HepG2 (cell line): ENCODE results near the gene GTPBP6. TPM values are rescaled to one million over a fixed set of nuclear protein-coding genes. Genes with fewer than 3 reads are reported as not detected.
A peak's percentile ranks its signal among the peaks of the same experiment; 100 is the strongest.

Experiments
- AGO1 ChIP-seq: fragments of 200-400 bp; formaldehyde crosslinking; IDR thresholded peaks from 2 replicates; pipeline ENCODE4 v1.6.1; 2017; ENCODE audit warnings: mild to moderate bottlenecking, low read depth, low read length, moderate library complexity; ENCODE audit not compliant: poor library complexity, severe bottlenecking
- BRD4 ChIP-seq: sonication (generic); formaldehyde crosslinking; IDR thresholded peaks from 2 replicates; pipeline ENCODE4 v1.4.0; 2020; ENCODE audit warnings: missing genetic modification reagents
- FOXP4 ChIP-seq: sonication (generic); formaldehyde crosslinking; IDR thresholded peaks from 2 replicates; pipeline ENCODE4 v1.4.0; 2020; ENCODE audit warnings: missing genetic modification reagents
- KLF15 ChIP-seq: sonication (generic); formaldehyde crosslinking; IDR thresholded peaks from 2 replicates; pipeline ENCODE4 v1.8.1; 2023; ENCODE audit warnings: borderline replicate concordance, mild to moderate bottlenecking, inconsistent platforms, missing genetic modification reagents, mixed read lengths
- MIXL1 ChIP-seq: IDR thresholded peaks from 2 replicates; pipeline ENCODE4 v1.6.1; 2016
- NFAT5 ChIP-seq: sonication (generic); formaldehyde crosslinking; IDR thresholded peaks from 2 replicates; pipeline ENCODE4 v1.4.0; 2020; ENCODE audit warnings: missing genetic modification reagents
- PLRG1 ChIP-seq: fragments of 450-650 bp; conservative IDR thresholded peaks from 2 replicates; pipeline ENCODE4 v1.6.1; 2016
- SIX4 ChIP-seq: sonication (generic); formaldehyde crosslinking; IDR thresholded peaks from 2 replicates; pipeline ENCODE4 v1.4.0; 2020; ENCODE audit warnings: missing genetic modification reagents
- ZBTB26 ChIP-seq: IDR thresholded peaks from 2 replicates; pipeline ENCODE4 v1.6.1; 2016; ENCODE audit warnings: missing compliant biosample characterization, missing genetic modification reagents, borderline replicate concordance
- ZC3H13 ChIP-seq: sonication (generic); formaldehyde crosslinking; IDR thresholded peaks from 2 replicates; pipeline ENCODE4 v1.8.1; 2023; ENCODE audit warnings: mild to moderate bottlenecking, missing genetic modification reagents, moderate library complexity
- ZNF333 ChIP-seq: sonication (generic); formaldehyde crosslinking; IDR thresholded peaks from 2 replicates; pipeline ENCODE4 v1.4.0; 2020; ENCODE audit warnings: mild to moderate bottlenecking, missing genetic modification reagents, borderline replicate concordance
- ZNF432 ChIP-seq: sonication (generic); formaldehyde crosslinking; IDR thresholded peaks from 2 replicates; pipeline ENCODE4 v1.5.0; 2020; ENCODE audit warnings: missing genetic modification reagents, mild to moderate bottlenecking, borderline replicate concordance
- ZNF687 ChIP-seq: sonication (generic); formaldehyde crosslinking; IDR thresholded peaks from 2 replicates; pipeline ENCODE4 v1.5.1; 2020; ENCODE audit warnings: mild to moderate bottlenecking, missing genetic modification reagents, moderate library complexity
- ZNF724P ChIP-seq: sonication (generic); formaldehyde crosslinking; IDR thresholded peaks from 2 replicates; pipeline ENCODE4 v1.8.0; 2022; ENCODE audit warnings: missing genetic modification reagents, borderline replicate concordance
- ZNF784 ChIP-seq: sonication (generic); formaldehyde crosslinking; IDR thresholded peaks from 2 replicates; pipeline ENCODE4 v1.5.1; 2020; ENCODE audit warnings: missing genetic modification reagents, mild to moderate bottlenecking, borderline replicate concordance
- polyA plus RNA-seq, 8 experiments: library from polyadenylated mRNA; depleted of rRNA in 3 of 8; stranded (reverse) in 7 of 8; unstranded in 1 of 8; fragments of >200 nt; fragmentation: Illumina TruSeq in 4 of 8; extraction: Trizol in 4 of 8; gene quantifications; 2 replicates each; pipeline versions ENCODE4 v1.2.1 to v1.2.3, GENCODE V29; 2011 to 2016; ENCODE audit warnings: low read depth in 4 of 8, missing spikeins in 1 of 8, mixed read lengths in 1 of 8; ENCODE audit not compliant: insufficient read depth in 1 of 8
- total RNA-seq, 5 experiments: library from RNA; depleted of rRNA; stranded (reverse); fragments of >200 nt; fragmentation: Illumina TruSeq; extraction: Trizol; gene quantifications; 2 replicates each; pipeline ENCODE4 v1.2.3, GENCODE V29; 2016; ENCODE audit warnings: low read depth in 1 of 5

The GTPBP6 gene
- total and polyA plus RNA-seq, 2 of the 13 experiments (the other 11 are each of a cell fraction or from before 2014, with no cell fraction given): 20.2 to 39.6 TPM

GRCh38 chrX:276581-277201 is 41.9 kb downstream of the GTPBP6 start (continued):
- TF ChIP-seq PLRG1: no peak
- no peak for TF ChIP-seq ZC3H13 (CRISPR knock-in tag)
- no peak for TF ChIP-seq MIXL1 (CRISPR knock-in tag)
- TF ChIP-seq AGO1: no peak
- TF ChIP-seq BRD4 (CRISPR knock-in tag): no peak
- TF ChIP-seq KLF15 (CRISPR knock-in tag): no peak
- TF ChIP-seq ZNF724P (CRISPR knock-in tag): no peak
- no peak for TF ChIP-seq ZNF432 (CRISPR knock-in tag)
- TF ChIP-seq SIX4: no peak
- 0 out of 2 replicates have a peak, but pooled peaks have one; percentile 2 for TF ChIP-seq ZNF687 (CRISPR knock-in tag)
- TF ChIP-seq ZNF333: 0 out of 2 replicates have a peak, but pooled peaks have one; percentile 27
- no peak for TF ChIP-seq ZNF784 (CRISPR knock-in tag)
- TF ChIP-seq NFAT5 (CRISPR knock-in tag): no peak
- no peak for TF ChIP-seq ZBTB26 (CRISPR knock-in tag)
- no peak; the same call in 1 of the 2 replicates for TF ChIP-seq FOXP4 (CRISPR knock-in tag)
